ENCODE measurements around the gene RNPS1.

The RNPS1 gene

GRCh38 chr16:2206780-2207433 lies 61.0 kb downstream of the RNPS1 start:
- Histone ChIP-seq H3K27ac (no peak overlapping the region), H3K4me2 (ENCODE audit: low read length) (no peak overlapping the region), H3K4me3 (ENCODE audit: low read depth, low read length) (no peak overlapping the region), H3K79me2 (no peaks in the 10 kb centered on the region), H3K27me3 (ENCODE audit: control insufficient read depth, insufficient read depth, low read length) (no peaks in the 10 kb centered on the region), H3K9me3 (ENCODE audit: control insufficient read depth, low read length) (no peaks in the 10 kb centered on the region), H3K36me3 (ENCODE audit: control insufficient read depth, insufficient read depth, low read length) (no peaks in the 10 kb centered on the region), H3K4me1 (peaks cover 7% of the 10 kb centered on the region), H2AFZ (no peak overlapping the region), H3K9ac (no peak overlapping the region)
- TF ChIP-seq CTCF (IDR thresholded peaks at IDR 0.05), result no peak

- Histone ChIP-seq H3K4me2 (ENCODE audit: low read length) (peak overlapping the region; percentile 96), H3K36me3 (ENCODE audit: control insufficient read depth, insufficient read depth, low read length) (no peaks in the 10 kb centered on the region), H3K27me3 (ENCODE audit: control insufficient read depth, insufficient read depth, low read length) (no peaks in the 10 kb centered on the region), H3K4me3 (ENCODE audit: low read depth, low read length) (no peak overlapping the region), H3K79me2 (no peaks in the 10 kb centered on the region), H3K4me1 (peaks cover 3% of the 10 kb centered on the region), H3K9me3 (ENCODE audit: control insufficient read depth, low read length) (no peaks in the 10 kb centered on the region), H2AFZ (no peak overlapping the region), H3K27ac (no peak overlapping the region), H3K9ac (no peak overlapping the region)
- TF ChIP-seq CTCF (IDR thresholded peaks at IDR 0.05), result no peak
Observed at GRCh38 chr16:2206420-2206779, 61.5 kb downstream of the RNPS1 start.

- no peaks in the 10 kb centered on the region for H3K27me3 ChIP-seq (ENCODE audit: control insufficient read depth, insufficient read depth, low read length)
- H3K4me2 ChIP-seq (ENCODE audit: low read length), result peak overlapping the region; percentile 96
- TF ChIP-seq CTCF (IDR thresholded peaks at IDR 0.05), result no peak
- H3K4me1 ChIP-seq, result peaks cover 3% of the 10 kb centered on the region
- peak overlapping the region; percentile 99 for H3K4me3 ChIP-seq (ENCODE audit: low read depth, low read length)
- H3K9me3 ChIP-seq (ENCODE audit: control insufficient read depth, low read length), result no peaks in the 10 kb centered on the region
- no peaks in the 10 kb centered on the region for H3K36me3 ChIP-seq (ENCODE audit: control insufficient read depth, insufficient read depth, low read length)
- no peak overlapping the region for H3K9ac ChIP-seq
- peak overlapping the region; percentile 91 for H3K27ac ChIP-seq
- H2AFZ ChIP-seq, result peak overlapping the region; percentile 95
- no peaks in the 10 kb centered on the region for H3K79me2 ChIP-seq
Observed at GRCh38 chr16:2205967-2206313, 62.0 kb downstream of the RNPS1 start.

- Histone ChIP-seq H3K27ac (peak within 1 kb of the TSS; percentile 91), H3K79me2 (no peaks in the 10 kb centered on the region), H3K9me3 (ENCODE audit: control insufficient read depth, low read length) (no peaks in the 10 kb centered on the region), H2AFZ (peak within 1 kb of the TSS; percentile 95), H3K4me3 (ENCODE audit: low read depth, low read length) (peak within 1 kb of the TSS; percentile 99), H3K9ac (peak within 1 kb of the TSS; percentile 74), H3K36me3 (ENCODE audit: control insufficient read depth, insufficient read depth, low read length) (no peaks in the 10 kb centered on the region), H3K4me2 (ENCODE audit: low read length) (peak within 1 kb of the TSS; percentile 96), H3K4me1 (peaks cover 3% of the 10 kb centered on the region), H3K27me3 (ENCODE audit: control insufficient read depth, insufficient read depth, low read length) (no peaks in the 10 kb centered on the region)
- peak; percentile 40 for TF ChIP-seq CTCF (IDR thresholded peaks at IDR 0.05)
Observed at GRCh38 chr16:2205104-2205966, 62.6 kb downstream of the RNPS1 start, which contains the start of gene MLST8. MLST8 (plus strand) TSS chr16:2205454; CDS start chr16:2206086, 632 bp downstream.
